Type B pancreatic cell (in vitro differentiated cells): ENCODE measurements around the gene GADD45GIP1. TPM values are rescaled to one million over a fixed set of nuclear protein-coding genes. Genes with fewer than 3 reads are reported as not detected.

Source experiments
- DNase-seq: peaks from one replicate; pipeline ENCODE4 v3.0.0; 2021; ENCODE audit warnings: mixed read lengths; ENCODE audit not compliant: unreplicated experiment; ENCODE audit errors: extremely low spot score
- H3K27ac Mint-ChIP-seq: 2 replicates; pipeline ENCODE4 v1.8.0; 2021; ENCODE audit warnings: mild to moderate bottlenecking, mixed read lengths
- H3K27me3 Mint-ChIP-seq: 2 replicates; pipeline ENCODE4 v1.8.0; 2021; ENCODE audit warnings: mixed read lengths
- H3K36me3 Mint-ChIP-seq: 2 replicates; pipeline ENCODE4 v1.8.0; 2021; ENCODE audit warnings: mixed read lengths
- H3K4me1 Mint-ChIP-seq: one replicate; pipeline ENCODE4 v1.8.0; 2021; ENCODE audit warnings: mixed read lengths; ENCODE audit not compliant: unreplicated experiment
- H3K4me3 Mint-ChIP-seq: 2 replicates; pipeline ENCODE4 v1.8.0; 2021; ENCODE audit warnings: mild to moderate bottlenecking, mixed read lengths
- H3K9me3 Mint-ChIP-seq: 2 replicates; pipeline ENCODE4 v1.8.0; 2021; ENCODE audit warnings: mixed read lengths
- total RNA-seq: library from RNA; stranded (reverse); gene quantifications from 2 replicates; pipeline ENCODE4 v1.2.1, GENCODE V29; 2021; ENCODE audit warnings: low replicate concordance
- TF ChIP-seq, protein P1 (sequence below): fragments of 200-600 bp; sonication (generic); conservative IDR thresholded peaks from 2 replicates; pipeline ENCODE4 v1.5.0; 2021; ENCODE audit warnings: antibody characterized with exemption, mild to moderate bottlenecking

GADD45GIP1 gene
- total RNA-seq, 1 donor from 2014 or later = 23.1 TPM

DNA sequence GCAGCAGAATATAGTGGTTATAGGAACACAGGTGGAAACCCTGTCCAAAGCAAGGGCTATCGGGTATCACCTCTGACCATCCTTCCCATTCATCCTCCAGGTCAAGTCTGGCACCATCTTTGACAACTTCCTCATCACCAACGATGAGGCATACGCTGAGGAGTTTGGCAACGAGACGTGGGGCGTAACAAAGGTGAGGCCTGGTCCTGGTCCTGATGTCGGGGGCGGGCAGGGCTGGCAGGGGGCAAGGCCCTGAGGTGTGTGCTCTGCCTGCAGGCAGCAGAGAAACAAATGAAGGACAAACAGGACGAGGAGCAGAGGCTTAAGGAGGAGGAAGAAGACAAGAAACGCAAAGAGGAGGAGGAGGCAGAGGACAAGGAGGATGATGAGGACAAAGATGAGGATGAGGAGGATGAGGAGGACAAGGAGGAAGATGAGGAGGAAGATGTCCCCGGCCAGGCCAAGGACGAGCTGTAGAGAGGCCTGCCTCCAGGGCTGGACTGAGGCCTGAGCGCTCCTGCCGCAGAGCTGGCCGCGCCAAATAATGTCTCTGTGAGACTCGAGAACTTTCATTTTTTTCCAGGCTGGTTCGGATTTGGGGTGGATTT, 13.5 kb downstream of the GADD45GIP1 start:
- peaks cover 36% of the 10 kb centered on the region for H3K4me1 Mint-ChIP-seq
- peak overlapping the region; percentile 89 for H3K27ac Mint-ChIP-seq
- TF ChIP-seq, protein P1, sequence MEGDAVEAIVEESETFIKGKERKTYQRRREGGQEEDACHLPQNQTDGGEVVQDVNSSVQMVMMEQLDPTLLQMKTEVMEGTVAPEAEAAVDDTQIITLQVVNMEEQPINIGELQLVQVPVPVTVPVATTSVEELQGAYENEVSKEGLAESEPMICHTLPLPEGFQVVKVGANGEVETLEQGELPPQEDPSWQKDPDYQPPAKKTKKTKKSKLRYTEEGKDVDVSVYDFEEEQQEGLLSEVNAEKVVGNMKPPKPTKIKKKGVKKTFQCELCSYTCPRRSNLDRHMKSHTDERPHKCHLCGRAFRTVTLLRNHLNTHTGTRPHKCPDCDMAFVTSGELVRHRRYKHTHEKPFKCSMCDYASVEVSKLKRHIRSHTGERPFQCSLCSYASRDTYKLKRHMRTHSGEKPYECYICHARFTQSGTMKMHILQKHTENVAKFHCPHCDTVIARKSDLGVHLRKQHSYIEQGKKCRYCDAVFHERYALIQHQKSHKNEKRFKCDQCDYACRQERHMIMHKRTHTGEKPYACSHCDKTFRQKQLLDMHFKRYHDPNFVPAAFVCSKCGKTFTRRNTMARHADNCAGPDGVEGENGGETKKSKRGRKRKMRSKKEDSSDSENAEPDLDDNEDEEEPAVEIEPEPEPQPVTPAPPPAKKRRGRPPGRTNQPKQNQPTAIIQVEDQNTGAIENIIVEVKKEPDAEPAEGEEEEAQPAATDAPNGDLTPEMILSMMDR = no peak
- no peaks in the 10 kb centered on the region for H3K27me3 Mint-ChIP-seq
- peaks cover 47% of the 10 kb centered on the region for H3K36me3 Mint-ChIP-seq
- DNase-seq = no peak
- H3K9me3 Mint-ChIP-seq = no peaks in the 10 kb centered on the region
- H3K4me3 Mint-ChIP-seq = peak overlapping the region; percentile 62

DNA sequence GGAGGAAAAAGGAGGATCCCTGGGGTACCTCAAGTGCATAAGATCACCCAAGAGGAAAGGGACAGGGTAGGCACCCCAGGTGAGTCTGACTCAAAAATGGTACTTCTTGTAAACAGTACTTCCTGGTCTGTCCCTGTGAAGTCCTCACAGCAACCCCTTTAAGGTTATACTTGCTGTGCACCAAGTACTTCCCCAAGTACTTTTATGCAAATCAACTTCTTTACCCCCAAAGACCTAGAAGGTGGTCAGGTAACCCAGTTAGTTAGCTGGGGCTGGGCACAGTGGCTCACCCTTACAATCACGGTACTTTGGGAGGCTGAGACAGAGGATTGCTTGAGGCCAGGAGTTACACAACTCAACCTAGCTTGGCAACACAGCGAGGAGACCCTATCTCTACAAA, 16.1 kb downstream of the GADD45GIP1 start:
- peak overlapping the region; percentile 98 for H3K27ac Mint-ChIP-seq
- TF ChIP-seq, protein P1 = no peak

DNA sequence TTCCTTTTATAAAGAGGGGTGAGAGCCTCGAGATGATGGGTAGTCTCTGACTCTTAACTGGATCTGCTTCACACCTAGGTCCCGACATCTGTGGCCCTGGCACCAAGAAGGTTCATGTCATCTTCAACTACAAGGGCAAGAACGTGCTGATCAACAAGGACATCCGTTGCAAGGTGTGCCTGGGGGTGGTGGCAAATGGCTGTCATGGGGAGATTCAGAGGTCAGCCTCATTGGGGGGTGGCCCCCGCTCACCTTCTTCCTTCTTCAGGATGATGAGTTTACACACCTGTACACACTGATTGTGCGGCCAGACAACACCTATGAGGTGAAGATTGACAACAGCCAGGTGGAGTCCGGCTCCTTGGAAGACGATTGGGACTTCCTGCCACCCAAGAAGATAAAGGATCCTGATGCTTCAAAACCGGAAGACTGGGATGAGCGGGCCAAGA, 17.0 kb downstream of the GADD45GIP1 start:
- H3K9me3 Mint-ChIP-seq = no peaks in the 10 kb centered on the region
- peak overlapping the region; percentile 99 for H3K4me3 Mint-ChIP-seq
- DNase-seq = no peak
- peaks cover 42% of the 10 kb centered on the region for H3K36me3 Mint-ChIP-seq
- peaks cover 3% of the 10 kb centered on the region for H3K27me3 Mint-ChIP-seq
- H3K4me1 Mint-ChIP-seq = peaks cover 34% of the 10 kb centered on the region
- TF ChIP-seq, protein P1 = no peak
- H3K27ac Mint-ChIP-seq = peak overlapping the region; percentile 98

More for the DNA sequence above, 16.1 kb downstream of the GADD45GIP1 start:
- no peak for DNase-seq
- peak overlapping the region; percentile 99 for H3K4me3 Mint-ChIP-seq
- peaks cover 3% of the 10 kb centered on the region for H3K27me3 Mint-ChIP-seq
- peaks cover 45% of the 10 kb centered on the region for H3K36me3 Mint-ChIP-seq
- H3K4me1 Mint-ChIP-seq = peaks cover 34% of the 10 kb centered on the region
- no peaks in the 10 kb centered on the region for H3K9me3 Mint-ChIP-seq

DNA sequence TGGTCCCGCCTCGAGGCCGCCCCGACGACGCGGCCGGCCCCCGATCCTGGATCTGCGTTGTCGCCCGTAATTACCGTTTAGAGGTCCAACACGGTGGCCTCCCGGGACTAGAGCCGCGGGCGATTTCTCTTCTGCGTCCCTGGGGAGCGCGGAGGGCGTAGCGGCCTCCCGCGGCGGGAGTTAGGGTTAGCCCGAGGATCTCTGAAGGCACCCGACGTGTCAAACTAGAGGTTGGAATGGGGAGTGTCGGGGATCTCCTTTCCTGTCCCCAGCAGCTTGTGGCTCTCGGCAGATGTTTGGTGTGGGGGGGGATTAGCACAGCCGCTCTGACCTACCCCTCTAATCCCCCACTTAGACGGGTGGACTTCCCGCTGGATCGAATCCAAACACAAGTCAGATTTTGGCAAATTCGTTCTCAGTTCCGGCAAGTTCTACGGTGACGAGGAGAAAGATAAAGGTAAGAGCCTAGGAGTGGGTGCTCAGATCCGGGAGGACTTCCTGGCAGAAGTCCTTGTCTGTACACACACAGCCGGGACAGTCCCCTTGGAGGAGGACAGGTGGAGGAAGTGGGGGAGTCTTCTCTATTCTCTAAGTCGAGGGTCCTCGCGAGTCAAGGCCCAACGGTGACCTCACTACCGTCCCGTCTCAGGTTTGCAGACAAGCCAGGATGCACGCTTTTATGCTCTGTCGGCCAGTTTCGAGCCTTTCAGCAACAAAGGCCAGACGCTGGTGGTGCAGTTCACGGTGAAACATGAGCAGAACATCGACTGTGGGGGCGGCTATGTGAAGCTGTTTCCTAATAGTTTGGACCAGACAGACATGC, 18.0 kb downstream of the GADD45GIP1 start:
- peak overlapping the region; percentile 98 for H3K27ac Mint-ChIP-seq
- peaks cover 3% of the 10 kb centered on the region for H3K27me3 Mint-ChIP-seq
- no peaks in the 10 kb centered on the region for H3K9me3 Mint-ChIP-seq
- peaks cover 30% of the 10 kb centered on the region for H3K4me1 Mint-ChIP-seq
- DNase-seq = no peak
- TF ChIP-seq, protein P1 = peak; percentile 55
- H3K4me3 Mint-ChIP-seq = peak overlapping the region; percentile 99
- peaks cover 37% of the 10 kb centered on the region for H3K36me3 Mint-ChIP-seq

DNA sequence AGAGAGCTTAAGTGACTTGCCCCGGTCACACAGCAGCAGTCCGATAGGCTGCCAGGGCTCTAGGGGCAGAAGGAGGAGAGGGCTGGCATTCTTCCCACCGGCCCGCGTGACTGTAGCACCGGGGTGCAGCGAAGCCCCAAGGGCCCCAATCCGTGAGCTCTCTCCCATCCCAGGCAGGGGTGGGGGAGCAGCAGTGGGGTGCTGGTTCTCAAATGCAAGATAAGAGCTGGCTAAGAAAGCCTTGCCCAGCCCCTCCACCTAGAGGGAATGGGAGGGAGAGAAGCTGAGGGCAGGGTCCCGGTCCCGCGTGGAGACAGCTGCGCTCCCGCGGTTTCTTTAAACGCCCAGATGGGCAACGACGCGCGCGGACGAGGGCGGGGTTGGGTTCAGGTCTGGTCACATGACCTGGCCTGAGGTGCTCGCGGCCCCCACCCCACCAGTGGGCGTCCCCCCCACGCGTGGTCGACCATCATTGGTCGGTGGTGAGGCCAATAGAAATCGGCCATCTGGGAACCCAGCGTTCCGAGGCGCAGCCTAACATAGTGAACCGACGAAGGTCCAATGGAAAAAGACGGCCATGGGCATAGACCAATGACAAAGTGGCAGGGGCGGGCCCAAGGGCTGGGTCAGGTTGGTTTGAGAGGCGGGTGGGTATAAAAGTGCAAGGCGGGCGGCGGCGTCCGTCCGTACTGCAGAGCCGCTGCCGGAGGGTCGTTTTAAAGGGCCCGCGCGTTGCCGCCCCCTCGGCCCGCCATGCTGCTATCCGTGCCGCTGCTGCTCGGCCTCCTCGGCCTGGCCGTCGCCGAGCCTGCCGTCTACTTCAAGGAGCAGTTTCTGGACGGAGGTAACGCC, 18.9 kb downstream of the GADD45GIP1 start, which contains the start of gene CALR:
CALR (plus strand) TSS at position 683 of the 852 bp plus-strand sequence; CDS start at position 754, 71 bp downstream.
- H3K4me1 Mint-ChIP-seq = peaks cover 26% of the 10 kb centered on the region
- peak within 1 kb of the TSS; percentile 98 for H3K27ac Mint-ChIP-seq
- peaks cover 3% of the 10 kb centered on the region for H3K27me3 Mint-ChIP-seq
- peaks cover 32% of the 10 kb centered on the region for H3K36me3 Mint-ChIP-seq
- TF ChIP-seq, protein P1 = no peak
- no peaks in the 10 kb centered on the region for H3K9me3 Mint-ChIP-seq
- peak within 1 kb of the TSS; percentile 99 for H3K4me3 Mint-ChIP-seq
- DNase-seq = peak; percentile 98
